Tibial artery (tissue), 4 donors: ENCODE results near the gene WWP2.
"Not testable (repeated sequence)": the region's sequence is repeated elsewhere in the genome, so short reads cannot be mapped to it uniquely, and the experiment has no call there.

Experiments
- DNase-seq, 2 donors: peaks; one replicate each; pipeline ENCODE4 v3.0.0-alpha.2; 2019
- H3K27ac ChIP-seq, 2 donors: fragments of 200-600 bp; sonication (generic) in 1 of 2; 1 replicate in 1 of 2; 2 replicates in 1 of 2; pipeline ENCODE4 v1.5.1; 2018 to 2019; ENCODE audit warnings: mild to moderate bottlenecking in 1 of 2
- H3K27me3 ChIP-seq, 2 donors: fragments of 200-600 bp; sonication (generic) in 1 of 2; one replicate each; pipeline versions ENCODE4 v1.5.1 to v1.6.0; 2016 to 2019
- H3K36me3 ChIP-seq, 3 donors: fragments of 200-600 bp; sonication (generic) in 2 of 3; one replicate each; pipeline ENCODE4 v1.5.1; 2016 to 2019; ENCODE audit warnings: mild to moderate bottlenecking in 2 of 3
- H3K4me1 ChIP-seq, 4 donors: fragments of 200-600 bp; sonication (generic) in 2 of 4; 1 replicate in 3 of 4; 2 replicates in 1 of 4; pipeline ENCODE4 v1.5.1; 2016 to 2019
- H3K4me3 ChIP-seq, 2 donors: fragments of 200-600 bp; sonication (generic) in 1 of 2; 1 replicate in 1 of 2; 2 replicates in 1 of 2; pipeline ENCODE4 v1.5.1; 2018 to 2019; ENCODE audit warnings: mild to moderate bottlenecking in 2 of 2
- H3K9me3 ChIP-seq, 3 donors: fragments of 200-600 bp; sonication (generic) in 1 of 3; one replicate each; pipeline ENCODE4 v1.5.1; 2016 to 2019
- intact Hi-C: fragments of 100-400 bp; cut with DNase I; formaldehyde crosslinking; loops from one replicate; pipeline ENCODE4 v1.15.0; 2023; ENCODE audit warnings: low total_unique reads
- TF ChIP-seq, protein P1 (sequence below), 2 experiments: fragments of 200-600 bp in 1 of 2; fragments of 450-650 bp in 1 of 2; IDR thresholded peaks; one replicate each; pipeline ENCODE4 v1.5.1; 2017 to 2019; ENCODE audit warnings: antibody characterized with exemption in 2 of 2, mild to moderate bottlenecking in 1 of 2, moderate library complexity in 1 of 2

The WWP2 gene

DNA sequence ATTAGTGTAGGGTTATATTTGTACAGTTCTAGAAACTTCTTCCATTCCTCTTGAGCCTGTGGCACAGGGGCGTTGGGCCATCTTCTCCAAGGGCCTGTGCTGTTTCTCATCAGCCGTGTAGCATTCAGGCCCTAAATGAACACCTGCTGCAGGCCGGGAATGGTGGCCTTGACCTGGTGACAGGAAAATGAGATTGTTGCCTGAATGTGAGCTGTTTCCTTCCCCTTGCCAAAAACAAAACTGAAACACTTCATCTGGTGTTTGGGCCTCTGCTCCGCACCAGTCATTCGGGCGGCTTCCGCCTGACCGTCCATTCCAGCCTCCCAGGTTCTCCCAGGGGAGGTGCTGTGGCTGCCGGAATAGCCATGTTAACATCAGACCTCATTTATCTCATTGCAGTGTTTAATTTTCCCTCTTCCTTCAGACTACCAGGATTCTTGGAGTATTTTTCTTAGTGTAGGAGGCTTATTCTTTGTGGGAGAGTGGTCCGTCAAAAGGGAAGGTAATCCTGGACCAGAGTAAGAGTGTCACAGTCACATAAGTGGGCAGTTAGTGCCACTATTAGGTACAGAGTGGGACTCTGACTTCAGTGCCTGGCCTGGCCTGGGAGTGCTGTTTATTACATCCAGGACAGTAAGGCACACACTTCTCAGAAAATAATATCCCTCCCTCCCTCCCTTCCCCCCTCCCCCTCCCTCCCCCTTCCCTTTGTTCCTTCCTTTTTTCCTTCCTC is 61.9 kb downstream of the WWP2 start:
- intact Hi-C loops: no loop called here
- H3K9me3 ChIP-seq: no peaks in the 10 kb centered on the region
- peak overlapping the region; percentile 24 to 26 for H3K27ac ChIP-seq
- TF ChIP-seq, protein P1, sequence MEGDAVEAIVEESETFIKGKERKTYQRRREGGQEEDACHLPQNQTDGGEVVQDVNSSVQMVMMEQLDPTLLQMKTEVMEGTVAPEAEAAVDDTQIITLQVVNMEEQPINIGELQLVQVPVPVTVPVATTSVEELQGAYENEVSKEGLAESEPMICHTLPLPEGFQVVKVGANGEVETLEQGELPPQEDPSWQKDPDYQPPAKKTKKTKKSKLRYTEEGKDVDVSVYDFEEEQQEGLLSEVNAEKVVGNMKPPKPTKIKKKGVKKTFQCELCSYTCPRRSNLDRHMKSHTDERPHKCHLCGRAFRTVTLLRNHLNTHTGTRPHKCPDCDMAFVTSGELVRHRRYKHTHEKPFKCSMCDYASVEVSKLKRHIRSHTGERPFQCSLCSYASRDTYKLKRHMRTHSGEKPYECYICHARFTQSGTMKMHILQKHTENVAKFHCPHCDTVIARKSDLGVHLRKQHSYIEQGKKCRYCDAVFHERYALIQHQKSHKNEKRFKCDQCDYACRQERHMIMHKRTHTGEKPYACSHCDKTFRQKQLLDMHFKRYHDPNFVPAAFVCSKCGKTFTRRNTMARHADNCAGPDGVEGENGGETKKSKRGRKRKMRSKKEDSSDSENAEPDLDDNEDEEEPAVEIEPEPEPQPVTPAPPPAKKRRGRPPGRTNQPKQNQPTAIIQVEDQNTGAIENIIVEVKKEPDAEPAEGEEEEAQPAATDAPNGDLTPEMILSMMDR (IDR thresholded peaks at IDR 0.05): no peak
- H3K4me3 ChIP-seq: no peak overlapping the region
- no peak for DNase-seq
- peaks cover 0 to 15% (median 1%) of the 10 kb centered on the region in 4 donors for H3K4me1 ChIP-seq
- peaks cover 0 to 8% (median 0%) of the 10 kb centered on the region in 3 donors for H3K36me3 ChIP-seq
- H3K27me3 ChIP-seq: no peaks in the 10 kb centered on the region

DNA sequence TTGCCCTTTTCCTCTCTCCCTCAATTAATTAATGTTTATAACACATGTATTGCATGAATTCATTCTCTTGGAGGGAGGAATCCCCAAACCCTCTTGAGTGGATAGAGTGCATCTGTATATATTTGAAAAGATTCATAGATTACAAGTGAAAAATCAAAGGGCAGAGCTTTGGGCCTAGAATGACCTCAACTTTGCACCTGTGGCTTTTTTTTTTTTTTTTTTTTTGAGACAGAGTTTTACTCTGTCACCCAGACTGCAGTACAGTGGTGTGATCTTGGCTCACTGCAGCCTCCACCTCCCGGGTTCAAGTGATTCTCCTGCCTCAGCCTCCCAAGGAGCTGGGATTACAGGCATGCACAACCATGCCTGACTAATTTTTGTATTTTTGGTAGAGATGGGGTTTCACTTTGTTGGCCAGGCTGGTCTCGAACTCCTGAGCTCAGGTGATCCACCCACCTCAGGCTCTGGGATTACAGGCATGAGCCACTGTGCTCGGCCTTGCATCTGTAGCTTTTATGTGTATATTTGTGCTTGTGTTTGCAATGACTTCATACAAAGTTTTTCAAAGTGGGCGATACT is 62.5 kb downstream of the WWP2 start:
- peak overlapping the region; percentile 12 to 24 for H3K27ac ChIP-seq
- DNase-seq, H3K9me3 ChIP-seq, intact Hi-C loops, H3K36me3 ChIP-seq, H3K4me3 ChIP-seq, H3K27me3 ChIP-seq: not testable (repeated sequence)
- H3K4me1 ChIP-seq: peaks cover 0 to 15% (median 1%) of the 10 kb centered on the region in 4 donors

DNA sequence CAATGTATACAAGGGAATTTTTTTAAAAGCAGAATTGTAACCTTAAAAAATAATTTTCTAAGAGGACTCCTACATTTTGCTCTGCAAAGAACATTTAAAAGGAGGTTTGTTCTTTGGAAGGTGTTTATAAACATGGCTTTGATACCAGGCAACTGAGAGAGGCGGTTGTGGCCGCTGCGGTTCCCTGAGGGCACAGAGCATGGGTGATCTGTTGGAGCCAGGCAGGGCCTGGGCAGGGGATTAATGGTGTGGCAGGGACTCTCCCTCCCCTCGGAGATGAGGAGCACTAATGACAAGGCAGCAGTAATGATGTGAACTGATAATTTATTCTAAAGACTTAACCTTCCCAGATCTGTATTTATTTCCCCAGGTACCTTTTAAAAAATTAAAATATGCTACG is 65.4 kb downstream of the WWP2 start:
- Histone ChIP-seq H3K36me3 (peaks cover 0 to 6% (median 0%) of the 10 kb centered on the region in 3 donors), H3K4me3 (no peak overlapping the region), H3K4me1 (peaks cover 0 to 22% (median 5%) of the 10 kb centered on the region in 4 donors), H3K27ac (no peak overlapping the region), H3K27me3 (no peaks in the 10 kb centered on the region), H3K9me3 (no peaks in the 10 kb centered on the region)
- no peak for DNase-seq
- TF ChIP-seq, protein P1 (IDR thresholded peaks at IDR 0.05): no peak
- intact Hi-C loops: no loop called here

DNA sequence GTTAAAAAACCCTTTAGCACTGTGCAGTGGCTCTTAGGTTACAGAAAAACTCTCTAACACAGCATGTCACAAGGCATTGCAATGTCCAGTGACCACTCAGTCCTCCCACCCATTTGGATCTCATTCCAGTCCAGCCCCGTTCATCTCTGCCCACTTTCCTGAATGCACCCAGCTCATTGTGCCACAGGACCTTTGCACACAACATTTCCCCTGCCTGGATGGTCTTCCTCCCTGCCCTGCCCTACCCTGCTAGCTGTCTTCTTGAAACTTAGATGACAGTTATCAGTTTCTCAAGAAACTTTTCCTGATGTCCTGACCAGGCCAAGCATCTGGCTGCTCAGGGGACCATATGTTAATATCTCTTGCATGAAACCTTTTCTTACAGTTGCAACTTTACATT is 67.2 kb downstream of the WWP2 start:
- no peaks in the 10 kb centered on the region for H3K27me3 ChIP-seq
- intact Hi-C loops: no loop called here
- peaks cover 0 to 40% (median 8%) of the 10 kb centered on the region in 4 donors for H3K4me1 ChIP-seq
- no peaks in the 10 kb centered on the region for H3K9me3 ChIP-seq
- H3K27ac ChIP-seq: no peak overlapping the region
- DNase-seq: no peak
- H3K36me3 ChIP-seq: peaks cover 0 to 6% (median 0%) of the 10 kb centered on the region in 3 donors
- no peak overlapping the region for H3K4me3 ChIP-seq
- TF ChIP-seq, protein P1 (IDR thresholded peaks at IDR 0.05): no peak

DNA sequence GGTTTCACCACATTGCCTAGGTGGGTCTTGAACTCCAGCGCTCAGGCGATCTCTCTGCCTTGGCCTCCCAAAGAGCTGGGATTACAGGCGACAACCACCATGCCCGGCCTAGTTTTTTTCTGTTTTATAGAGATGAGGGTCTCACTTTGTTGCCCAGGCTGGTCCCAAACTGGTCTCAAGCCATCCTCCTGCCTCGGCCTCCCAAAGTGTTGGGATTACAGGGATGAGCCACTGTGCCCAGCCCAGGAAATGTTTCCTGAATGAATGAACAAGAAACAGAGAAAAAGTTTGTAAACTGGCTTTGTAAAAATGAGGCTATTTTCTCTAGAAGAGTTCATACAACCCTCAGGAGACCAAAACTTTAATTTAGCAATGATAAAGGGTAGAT is 68.0 kb downstream of the WWP2 start:
- Histone ChIP-seq H3K4me1 (peaks cover 0 to 43% (median 8%) of the 10 kb centered on the region in 4 donors), H3K9me3 (no peaks in the 10 kb centered on the region), H3K27ac (peak overlapping the region; percentile 43 to 70), H3K27me3 (no peaks in the 10 kb centered on the region), H3K36me3 (peaks cover 0 to 6% (median 0%) of the 10 kb centered on the region in 3 donors), H3K4me3 (no peak overlapping the region)
- DNase-seq: no peak
- intact Hi-C loops: no loop called here
- TF ChIP-seq, protein P1 (IDR thresholded peaks at IDR 0.05): no peak

DNA sequence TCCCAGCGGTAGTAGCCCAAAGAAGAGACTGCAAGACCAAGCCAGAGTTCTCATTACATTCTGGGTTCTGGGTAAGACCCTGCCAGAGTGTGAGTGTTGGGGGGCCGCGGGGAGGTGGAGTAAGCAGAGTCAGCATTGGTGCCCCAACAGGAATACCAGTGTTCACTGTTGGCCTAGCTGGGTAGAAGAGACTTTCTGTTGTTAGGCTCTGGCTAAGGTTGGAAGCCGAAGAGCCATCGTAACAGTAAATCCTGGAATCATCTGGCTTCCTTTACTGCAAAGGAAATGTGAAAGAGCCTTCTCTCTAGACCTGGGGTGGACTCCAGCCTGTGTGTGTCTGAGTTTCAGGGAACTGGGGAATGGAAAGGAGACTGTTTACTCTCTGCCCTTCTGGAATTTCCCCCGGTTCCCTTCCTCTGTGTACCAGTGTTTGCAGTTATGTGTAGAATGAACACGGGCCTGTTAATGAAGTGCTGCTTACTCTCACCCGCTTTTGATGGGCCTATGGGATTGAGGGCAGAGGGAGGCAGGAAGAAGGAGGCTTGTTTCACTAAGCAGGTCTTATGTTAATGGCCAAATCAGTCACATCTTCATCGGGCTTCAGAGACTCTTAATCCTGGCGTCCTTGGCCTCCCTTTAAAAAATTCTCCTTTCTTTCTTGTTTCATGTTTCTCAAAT is 68.5 kb downstream of the WWP2 start:
- no peak overlapping the region for H3K4me3 ChIP-seq
- no peak for DNase-seq
- no peaks in the 10 kb centered on the region for H3K27me3 ChIP-seq
- TF ChIP-seq, protein P1 (IDR thresholded peaks at IDR 0.05): no peak
- intact Hi-C loops: no loop called here
- H3K36me3 ChIP-seq: peaks cover 0 to 6% (median 0%) of the 10 kb centered on the region in 3 donors
- H3K9me3 ChIP-seq: no peaks in the 10 kb centered on the region
- peaks cover 0 to 43% (median 8%) of the 10 kb centered on the region in 4 donors for H3K4me1 ChIP-seq
- peak overlapping the region; percentile 43 to 70 for H3K27ac ChIP-seq
